WTC11 (cell line): Measurements from ENCODE around the gene BNIPL.

Experiments used
- ATF2 ChIP-seq: sonication (generic); formaldehyde crosslinking; IDR thresholded peaks from 2 replicates; pipeline ENCODE4 v1.8.1; 2022; ENCODE audit warnings: low read depth, missing genetic modification reagents, borderline replicate concordance
- CTCF ChIP-seq: fragments of 200-600 bp; IDR thresholded peaks from 2 replicates; pipeline ENCODE4 v1.8.0; 2022; ENCODE audit warnings: antibody characterized with exemption
- E2F1 ChIP-seq: sonication (generic); formaldehyde crosslinking; IDR thresholded peaks from 2 replicates; pipeline ENCODE4 v1.8.0; 2022; ENCODE audit warnings: mild to moderate bottlenecking, missing genetic modification reagents
- ESRRA ChIP-seq: sonication (generic); formaldehyde crosslinking; IDR thresholded peaks from 2 replicates; pipeline ENCODE4 v1.8.1; 2022; ENCODE audit warnings: mild to moderate bottlenecking, missing genetic modification reagents, borderline replicate concordance
- NFE2L1 ChIP-seq: sonication (generic); formaldehyde crosslinking; IDR thresholded peaks from 2 replicates; pipeline ENCODE4 v1.8.1; 2023; ENCODE audit warnings: missing genetic modification reagents
- SP1 ChIP-seq: sonication (generic); formaldehyde crosslinking; conservative IDR thresholded peaks from 2 replicates; pipeline ENCODE4 v1.8.1; 2022; ENCODE audit warnings: missing genetic modification reagents
- TP53 ChIP-seq: sonication (generic); formaldehyde crosslinking; IDR thresholded peaks from 2 replicates; pipeline ENCODE4 v1.8.1; 2023; ENCODE audit warnings: mild to moderate bottlenecking, missing genetic modification reagents
- ZNF232 ChIP-seq: sonication (generic); formaldehyde crosslinking; IDR thresholded peaks from 2 replicates; pipeline ENCODE4 v1.8.0; 2022; ENCODE audit warnings: mild to moderate bottlenecking, missing genetic modification reagents

- TF ChIP-seq CTCF = no peak
- TF ChIP-seq TP53 (CRISPR knock-in tag) = no peak
- no peak for TF ChIP-seq ESRRA (CRISPR knock-in tag)
- no peak for TF ChIP-seq E2F1 (CRISPR knock-in tag)
- TF ChIP-seq ZNF232 (CRISPR knock-in tag) = no peak
- no peak for TF ChIP-seq NFE2L1 (CRISPR knock-in tag)
- no peak for TF ChIP-seq SP1 (CRISPR knock-in tag)
- TF ChIP-seq ATF2 (CRISPR knock-in tag) = no peak
These were observed 4.2 kb upstream of the BNIPL start for GRCh38 chr1:151032164-151032563.
